HuH-7 (cell line): Measurements from ENCODE around the gene CPLANE2.
A peak's percentile ranks its signal among the peaks of the same experiment; 100 is the strongest.
"Not testable (repeated sequence)": the region's sequence is repeated elsewhere in the genome, so short reads cannot be mapped to it uniquely, and the experiment has no call there.

ENCODE experiments used
- DNase-seq: peaks from one replicate; pipeline ENCODE4 v3.0.0; 2011; ENCODE audit warnings: low spot score

The CPLANE2 gene, protein sequence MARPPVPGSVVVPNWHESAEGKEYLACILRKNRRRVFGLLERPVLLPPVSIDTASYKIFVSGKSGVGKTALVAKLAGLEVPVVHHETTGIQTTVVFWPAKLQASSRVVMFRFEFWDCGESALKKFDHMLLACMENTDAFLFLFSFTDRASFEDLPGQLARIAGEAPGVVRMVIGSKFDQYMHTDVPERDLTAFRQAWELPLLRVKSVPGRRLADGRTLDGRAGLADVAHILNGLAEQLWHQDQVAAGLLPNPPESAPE

DNA sequence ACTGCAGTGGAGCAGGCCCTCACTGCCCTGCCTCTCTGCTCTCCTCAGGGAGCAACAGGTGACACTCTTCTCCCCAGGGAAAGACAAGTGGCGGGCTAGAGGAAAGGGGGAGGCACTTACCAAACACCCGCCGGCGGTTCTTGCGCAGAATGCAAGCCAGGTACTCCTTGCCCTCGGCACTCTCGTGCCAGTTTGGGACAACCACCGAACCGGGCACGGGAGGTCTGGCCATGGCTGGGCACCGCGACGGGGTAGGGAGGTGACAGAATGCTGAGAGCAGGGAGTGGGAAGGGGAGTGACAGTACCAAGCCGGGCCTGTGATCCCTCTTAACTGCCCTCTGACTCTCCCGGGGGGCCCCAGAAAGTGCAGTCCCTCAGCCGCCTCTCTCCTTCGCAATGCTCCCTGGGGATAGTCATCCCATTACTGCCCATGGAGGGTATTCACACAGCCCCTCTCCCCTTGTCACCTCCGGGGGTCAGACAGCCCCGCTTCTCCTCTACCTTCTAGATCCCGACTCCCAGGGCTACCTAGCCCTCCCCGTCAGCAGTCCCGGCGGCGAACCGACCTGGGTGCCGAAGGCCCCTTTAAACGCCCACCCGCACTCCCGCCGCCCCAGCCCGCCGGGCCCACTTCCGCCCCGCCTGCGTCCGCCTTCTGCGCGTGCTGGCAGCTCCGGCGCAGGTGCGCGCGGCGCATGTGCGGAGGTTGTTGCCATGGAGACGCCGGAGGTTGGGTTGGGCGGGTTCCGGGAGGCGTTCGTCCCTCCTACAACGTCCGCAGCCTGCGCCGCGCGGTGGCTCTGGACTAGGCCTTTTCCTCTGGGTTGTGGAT lies at the start of gene CPLANE2:
TSS of gene CPLANE2 (minus strand) at position 673 of the 832 bp plus-strand sequence. CDS start at position 232, 441 bp downstream.
- peak; percentile 92 for DNase-seq

DNA sequence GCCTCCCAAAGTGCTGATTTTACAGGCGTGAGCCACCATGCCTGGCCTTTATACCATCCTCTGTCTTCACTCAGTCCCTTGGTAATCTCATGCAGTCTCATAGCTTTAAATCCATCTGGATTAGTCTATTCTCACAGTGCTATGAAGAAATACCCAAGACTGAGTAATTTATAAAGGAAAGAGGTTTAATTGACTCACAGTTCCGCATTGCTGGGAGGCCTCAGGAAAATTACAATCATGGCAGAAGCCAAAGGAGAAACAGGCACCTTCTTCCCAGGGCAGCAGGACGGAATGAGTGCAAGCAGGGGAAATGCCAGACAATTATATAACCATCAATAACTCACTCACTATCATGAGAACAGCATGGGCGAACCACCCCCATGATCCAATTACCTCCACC lies 49.1 kb upstream of the CPLANE2 start:
- no peak for DNase-seq

DNA sequence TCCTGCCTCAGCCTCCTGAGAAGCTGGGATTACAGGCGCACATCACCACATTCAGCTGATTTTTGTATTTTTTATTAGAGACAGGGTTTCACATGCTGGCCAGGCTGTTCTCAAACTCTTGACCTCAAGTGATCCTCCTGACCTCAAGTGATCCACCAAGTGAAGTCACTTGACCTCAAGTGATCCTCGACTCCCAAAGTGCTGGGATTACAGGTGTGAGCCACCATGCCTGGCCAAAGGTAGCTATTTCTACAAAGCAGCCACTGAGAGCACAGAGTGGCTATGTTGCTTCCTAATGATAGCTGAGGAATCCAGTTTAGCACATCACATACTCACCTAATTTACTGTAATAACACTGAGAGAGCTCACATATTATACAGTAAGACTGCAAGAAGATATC lies 44.8 kb upstream of the CPLANE2 start:
- DNase-seq, result no peak

DNA sequence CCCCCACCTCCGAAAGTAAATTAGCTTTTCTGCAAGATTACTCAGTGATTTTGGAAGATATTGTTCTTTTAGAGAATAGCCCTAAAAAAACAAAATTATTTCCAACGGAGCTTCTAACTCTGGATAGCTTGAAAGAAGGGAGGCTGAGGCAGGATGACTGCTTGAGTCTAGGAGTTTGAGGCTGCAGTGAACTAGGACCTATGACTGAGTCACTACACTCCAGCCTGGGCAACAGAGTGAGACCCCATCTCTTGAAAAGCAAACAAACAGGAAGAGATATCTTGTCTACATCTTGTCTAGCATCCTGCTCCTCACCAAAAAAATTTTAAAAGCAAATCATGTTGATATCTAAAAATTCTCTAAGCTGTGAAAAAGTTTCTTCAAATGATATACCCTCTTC lies 42.2 kb upstream of the CPLANE2 start:
- DNase-seq, result no peak

DNA sequence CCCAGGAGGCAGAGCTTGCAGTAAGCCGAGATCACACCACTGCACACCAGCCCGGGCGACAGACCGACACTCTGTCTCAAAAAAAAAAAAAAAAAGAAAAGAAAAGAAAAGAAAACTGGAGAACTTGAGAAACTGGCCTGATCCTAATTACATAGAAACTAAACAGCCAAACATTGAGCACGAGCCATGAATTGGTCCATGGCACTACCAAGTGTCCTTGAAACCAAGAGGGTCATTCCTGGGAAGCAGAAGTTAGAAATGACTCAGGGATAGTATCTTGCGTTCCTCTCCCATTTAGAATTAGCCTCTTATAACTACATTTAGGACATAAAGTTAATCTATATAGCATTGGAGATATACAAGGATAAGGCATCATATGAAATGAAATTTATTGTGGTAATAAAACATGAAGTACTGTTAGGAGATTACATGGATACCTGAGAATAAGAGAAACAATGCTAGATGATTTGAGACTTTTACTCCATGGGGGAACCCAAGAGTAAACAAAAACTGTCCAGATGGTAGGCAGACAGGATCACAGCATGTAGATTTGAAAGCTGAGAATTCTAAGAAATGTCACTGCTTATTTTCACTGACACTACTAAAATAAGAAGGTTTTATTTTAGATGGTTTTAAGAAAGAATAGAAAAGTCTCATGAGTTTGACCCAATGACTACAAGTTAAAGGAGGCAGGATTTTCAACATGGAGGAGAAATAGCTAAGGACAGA lies 39.5 kb upstream of the CPLANE2 start:
- no peak for DNase-seq

DNA sequence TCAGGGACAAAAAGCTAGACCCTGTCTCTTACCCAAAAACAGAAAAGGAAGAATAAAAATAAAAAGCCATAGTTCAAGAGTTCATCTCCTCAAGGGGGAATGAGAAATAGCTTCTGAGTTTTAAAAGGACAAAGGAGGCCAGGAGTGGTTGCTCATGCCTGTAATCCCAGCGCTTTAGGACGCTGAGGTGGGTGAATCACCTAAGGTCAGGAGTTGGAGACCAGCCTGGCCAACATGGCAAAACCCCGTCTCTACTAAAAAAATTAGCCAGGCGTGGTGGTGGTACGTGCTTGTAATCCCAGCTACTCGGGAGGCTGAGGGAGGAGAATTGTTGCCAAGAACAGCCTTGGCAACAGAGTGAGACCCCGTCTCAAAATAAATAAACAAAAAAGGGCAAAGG lies 38.6 kb upstream of the CPLANE2 start:
- DNase-seq, result no peak

DNA sequence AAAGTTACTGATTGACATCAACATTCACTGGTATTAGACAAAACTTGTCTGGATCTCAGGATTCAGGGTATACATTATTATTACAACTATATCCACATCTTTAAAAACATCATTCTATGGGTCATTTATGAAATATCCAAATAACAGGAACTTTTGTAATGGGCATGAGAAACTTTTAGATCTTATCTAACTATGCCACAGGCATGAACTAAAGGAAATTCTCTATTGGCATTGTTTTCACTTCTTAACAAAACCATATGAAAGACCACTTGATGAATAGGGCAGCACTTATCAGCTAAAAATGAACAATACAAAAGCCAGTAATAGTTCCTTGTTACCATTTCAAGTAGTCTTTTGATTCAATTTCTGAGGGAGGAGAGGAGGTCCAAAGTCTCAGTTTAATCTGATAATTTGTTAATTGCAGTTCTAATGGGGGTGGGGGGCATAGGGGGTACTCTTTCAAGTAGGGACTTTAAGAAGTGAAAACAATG lies 30.8 kb upstream of the CPLANE2 start:
- no peak for DNase-seq

DNA sequence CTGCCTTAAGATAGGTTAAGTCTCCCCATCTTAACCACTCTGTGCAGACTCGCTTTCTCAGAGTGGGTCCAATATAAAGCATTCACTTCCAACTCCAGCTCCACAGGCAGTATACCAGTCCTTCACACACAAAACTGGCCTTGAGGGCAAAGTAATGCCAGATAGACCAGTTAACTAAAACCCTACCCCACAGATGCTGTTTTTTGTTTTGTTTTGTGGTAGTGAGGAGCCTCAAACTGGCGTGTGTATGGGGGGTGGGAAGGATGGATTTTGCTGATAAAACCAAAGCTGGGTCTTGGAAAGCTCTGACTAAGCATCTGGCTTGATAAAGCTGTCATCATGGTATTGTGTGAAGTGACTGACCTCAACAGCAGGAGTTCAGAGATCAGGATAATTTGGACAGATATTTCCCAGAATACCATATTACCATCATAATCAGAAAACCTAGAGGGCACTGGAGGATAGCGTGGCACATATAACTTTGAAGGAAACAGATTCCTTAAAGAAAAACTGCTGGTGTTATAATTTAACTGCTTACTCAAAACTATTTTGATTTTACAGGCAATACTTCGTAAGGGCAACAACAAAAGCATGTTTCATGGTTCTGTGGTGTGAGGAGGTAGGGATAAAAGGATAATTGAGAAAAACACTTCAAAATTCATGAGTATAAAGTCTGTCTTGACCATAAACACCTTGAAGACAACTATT lies 29.6 kb upstream of the CPLANE2 start:
- no peak for DNase-seq

DNA sequence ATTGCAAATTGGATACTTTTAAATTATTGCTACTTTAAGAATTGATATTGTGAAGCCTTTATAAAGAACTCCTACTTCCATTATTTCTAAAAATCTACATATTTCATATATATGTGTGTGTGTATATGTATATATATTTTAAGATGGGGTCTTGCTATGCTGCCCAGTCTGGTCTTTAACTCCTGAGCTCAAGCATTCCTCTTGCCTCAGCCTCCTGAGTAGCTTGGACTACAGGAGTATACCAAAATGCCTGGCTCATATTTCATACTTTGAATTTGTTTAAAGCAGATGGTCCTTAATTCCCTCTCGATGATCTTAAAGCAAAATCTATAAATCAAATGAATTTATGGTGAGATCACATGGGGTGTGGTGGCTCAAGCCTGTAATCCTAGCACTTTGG lies 25.1 kb upstream of the CPLANE2 start:
- DNase-seq, result no peak

DNA sequence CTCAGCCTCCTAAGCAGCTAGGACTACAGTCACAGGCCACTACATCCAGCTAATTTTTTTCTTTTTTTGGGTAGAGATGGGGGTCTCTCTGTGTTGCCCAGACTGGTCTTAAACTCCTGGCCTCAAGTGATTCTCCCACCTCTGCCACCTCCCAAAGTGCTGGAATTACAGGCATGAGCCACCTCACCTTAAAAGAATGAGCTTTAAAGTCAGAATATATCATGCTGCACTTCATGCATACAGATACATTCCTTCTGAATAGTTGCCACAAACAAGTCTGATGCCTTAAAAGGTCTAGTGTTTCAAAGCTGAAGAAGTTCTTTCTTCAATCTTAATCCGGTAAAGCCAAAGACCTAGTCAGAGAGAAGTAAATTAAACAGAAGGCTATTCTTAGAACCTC lies 23.8 kb upstream of the CPLANE2 start:
- DNase-seq, result no peak

DNA sequence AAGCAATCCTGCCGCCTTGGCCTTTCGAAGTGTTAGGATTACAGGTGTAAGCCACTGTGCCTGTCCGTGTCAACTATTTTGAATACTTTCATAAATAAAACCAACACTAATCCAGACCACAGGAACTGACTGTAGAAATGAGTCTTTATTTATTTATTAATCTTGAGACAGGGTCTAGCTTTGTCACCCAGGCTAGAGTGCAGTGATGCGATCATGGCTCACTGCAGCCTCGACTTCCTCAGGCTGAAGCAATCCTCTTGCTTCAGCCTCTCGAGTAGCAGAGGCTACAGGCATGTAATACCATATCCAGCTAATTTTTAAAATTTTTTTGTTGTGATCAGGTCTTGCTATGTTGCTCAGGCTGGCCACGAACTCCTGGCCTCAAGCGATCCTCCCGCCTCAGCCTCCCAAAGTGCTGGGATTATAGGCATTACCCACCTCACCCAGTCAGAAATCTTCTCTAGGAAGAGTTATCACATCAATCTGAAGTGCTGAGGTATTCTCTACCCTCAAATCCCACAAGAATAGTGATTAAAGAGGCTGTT lies 21.7 kb upstream of the CPLANE2 start:
- no peak for DNase-seq

DNA sequence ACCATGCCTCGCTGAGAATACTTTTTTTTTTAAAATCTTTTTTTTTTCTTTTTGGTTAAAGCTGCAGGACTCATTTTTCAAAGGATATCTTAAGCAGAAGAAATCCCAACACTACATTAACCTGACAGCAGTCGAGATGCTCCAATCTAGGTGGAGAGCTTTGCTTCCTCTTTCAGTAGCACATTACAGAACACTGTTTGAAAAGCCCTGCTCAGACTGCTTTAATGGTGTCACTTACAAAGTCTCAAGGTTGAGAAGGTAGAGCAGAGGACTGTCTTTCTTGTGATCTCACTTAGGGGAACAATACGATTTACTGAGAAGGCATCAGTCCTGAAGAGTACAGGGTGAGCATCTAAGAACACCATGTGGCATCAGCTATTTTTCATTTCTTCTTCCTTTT lies 21.0 kb upstream of the CPLANE2 start:
- DNase-seq, result no peak

DNA sequence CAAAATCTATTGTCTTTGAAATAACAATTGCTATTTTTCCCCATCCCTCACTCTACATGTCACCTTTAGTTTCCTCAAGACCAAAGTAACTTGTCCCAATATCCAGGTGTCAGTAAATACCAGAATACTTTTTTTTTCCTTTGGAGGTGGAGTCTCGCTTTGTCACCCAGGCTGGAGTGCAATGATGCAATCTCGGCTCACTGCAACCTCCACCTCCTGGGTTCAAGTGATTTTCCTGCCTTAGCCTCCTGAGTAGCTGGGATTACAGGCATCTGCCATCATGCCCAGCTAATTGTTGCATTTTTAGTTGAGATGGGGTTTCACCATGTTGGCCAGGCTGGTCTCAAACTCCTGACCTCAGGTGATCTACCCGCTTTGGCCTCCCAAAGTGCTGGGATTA lies 20.6 kb upstream of the CPLANE2 start:
- DNase-seq, result not testable (repeated sequence)

DNA sequence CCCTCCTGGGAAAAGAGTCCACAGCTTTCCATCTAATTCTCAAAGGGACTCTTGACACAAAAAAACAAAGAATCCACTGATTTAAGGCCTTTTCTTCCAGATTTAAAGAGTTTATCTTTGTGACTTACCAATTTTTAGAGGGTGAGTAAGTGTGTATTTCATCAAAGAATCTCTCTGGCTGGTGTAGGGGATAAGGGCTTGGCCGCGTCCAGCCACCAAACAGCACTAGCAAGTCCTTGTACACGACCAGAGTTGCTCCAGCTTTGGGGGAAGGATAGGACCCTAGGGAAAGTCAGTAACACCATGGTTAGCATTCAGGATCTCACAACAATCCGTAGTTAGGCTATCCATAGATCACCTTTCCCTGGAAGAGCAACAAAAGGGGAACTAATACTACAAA lies 19.5 kb upstream of the CPLANE2 start:
- no peak for DNase-seq

DNA sequence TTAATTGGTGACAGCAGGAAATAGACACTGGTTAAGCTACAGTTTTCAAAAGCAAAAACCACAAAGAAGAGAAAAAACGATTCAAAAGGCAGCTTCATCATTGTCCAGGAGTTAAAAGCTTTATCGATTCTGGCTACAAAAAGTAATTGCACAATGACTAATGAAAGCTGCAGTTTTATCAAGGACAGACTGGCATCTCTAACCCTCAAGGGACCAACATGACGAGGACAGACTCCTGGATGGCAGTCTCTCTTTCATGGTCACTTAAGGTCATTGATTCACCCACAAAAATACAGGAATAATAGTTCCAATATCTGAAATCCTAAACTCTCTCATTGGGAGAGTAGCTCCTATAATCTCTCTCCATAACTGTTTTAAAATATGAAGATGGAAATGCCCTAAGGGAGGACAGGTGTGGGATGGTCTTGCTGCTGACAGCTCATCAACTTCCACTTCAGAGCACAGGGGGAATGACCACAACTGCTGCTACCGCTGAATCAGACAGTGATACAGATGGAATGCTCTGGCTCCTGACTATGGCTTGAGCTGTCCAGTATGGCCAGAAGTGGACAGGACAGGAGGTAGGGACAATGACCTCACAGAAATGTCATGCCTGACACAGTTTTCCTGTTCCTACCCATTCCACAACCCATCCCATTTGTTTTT lies 17.4 kb upstream of the CPLANE2 start:
- DNase-seq, result no peak

DNA sequence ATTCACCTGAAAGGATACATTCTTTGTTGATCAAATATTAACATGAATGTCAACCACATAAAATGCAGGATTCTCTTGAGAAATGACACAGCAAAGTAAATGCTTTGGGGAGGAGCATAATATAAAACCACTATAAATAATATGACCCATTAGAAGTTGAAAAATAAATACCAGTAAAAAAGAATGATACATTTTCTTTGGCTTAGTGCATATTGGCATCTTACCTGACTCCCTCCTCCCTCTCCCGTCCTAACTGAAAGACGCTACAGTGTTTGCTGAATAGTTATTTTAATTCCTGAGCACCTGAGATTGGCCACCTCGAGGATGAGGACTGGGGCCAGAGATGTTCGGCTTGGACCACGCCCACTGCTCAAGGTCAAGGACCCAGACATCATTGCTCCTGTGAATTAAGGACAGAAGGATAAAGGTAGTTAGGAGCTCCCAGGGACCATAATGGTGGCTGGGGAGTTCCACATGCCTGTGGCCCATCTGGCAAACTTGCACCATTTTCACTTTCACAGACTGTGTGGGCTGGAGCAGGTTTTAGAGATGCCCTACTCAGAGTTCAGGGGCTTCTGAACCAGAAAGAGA lies 16.4 kb upstream of the CPLANE2 start:
- DNase-seq, result no peak

DNA sequence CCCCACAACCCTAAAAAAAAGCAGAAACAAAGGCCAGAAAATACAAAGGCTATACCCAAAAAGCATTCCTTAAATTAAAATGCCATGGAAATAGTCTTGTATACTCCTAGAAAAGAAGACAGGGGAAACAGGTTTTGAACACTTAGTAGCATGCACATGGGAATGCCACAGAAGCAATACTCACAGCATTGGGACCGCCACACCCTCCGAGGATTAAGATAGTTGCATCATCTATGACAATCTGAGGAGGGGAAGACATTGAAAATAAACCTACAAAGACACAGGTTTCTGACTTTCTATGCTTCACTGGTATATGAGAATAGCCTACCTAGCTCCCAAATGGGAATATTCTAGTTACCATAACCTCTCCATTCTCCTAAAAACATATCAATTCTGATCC lies 15.9 kb upstream of the CPLANE2 start:
- DNase-seq, result no peak

DNA sequence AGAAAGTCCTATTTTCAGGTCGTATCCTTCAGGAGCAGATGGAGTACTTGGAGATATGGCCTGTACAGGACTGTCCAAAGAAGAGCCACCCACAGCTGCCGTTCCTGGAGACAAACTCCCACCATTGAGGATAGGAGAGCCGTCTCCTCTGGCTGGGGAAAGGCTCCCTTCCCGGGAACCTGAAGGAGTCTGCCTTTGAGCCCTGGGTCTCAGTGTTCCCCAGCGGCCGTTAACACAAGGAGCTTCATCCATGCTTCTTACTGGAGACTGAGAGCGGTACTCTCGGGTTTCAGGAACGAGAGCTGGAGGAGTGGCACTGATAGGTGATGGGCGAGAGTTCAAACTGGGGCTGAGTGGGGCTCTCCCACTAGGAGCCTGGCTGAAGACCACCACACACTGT lies 14.4 kb upstream of the CPLANE2 start:
- no peak for DNase-seq

DNA sequence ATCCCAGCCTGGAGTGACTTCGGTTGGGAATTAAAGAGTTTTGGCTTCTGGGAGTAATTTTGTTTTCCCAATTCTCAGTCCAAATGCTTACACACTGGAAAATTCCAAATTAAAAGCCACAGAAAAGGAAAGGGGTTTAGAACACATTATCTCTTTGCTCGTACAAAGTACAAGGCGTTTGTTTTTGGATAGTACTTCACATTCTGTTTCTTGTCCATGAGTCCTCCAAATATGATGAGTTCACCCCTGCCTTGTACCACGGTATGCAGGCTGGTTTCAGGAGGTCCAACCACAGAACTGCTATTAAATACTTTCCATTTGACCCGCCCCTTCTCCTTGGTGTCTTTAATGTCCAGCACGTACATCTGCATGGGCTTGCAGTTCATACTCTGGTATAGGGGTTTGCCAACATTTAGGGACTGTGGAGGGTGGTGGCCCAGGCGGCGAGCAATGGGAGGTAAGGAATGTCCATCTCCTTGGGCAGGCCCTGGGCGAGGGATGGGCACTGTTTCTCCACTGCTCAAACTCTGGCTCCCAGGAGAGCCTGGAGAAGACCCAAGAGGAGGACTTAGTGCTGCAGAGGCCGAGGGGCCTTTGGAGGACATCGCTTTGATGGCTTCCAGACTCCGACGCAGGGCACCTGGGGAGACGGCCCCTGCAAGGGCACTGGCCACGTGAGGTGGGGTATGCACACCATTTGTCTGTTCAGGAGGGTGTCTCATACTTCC lies 13.7 kb upstream of the CPLANE2 start:
- DNase-seq, result no peak

DNA sequence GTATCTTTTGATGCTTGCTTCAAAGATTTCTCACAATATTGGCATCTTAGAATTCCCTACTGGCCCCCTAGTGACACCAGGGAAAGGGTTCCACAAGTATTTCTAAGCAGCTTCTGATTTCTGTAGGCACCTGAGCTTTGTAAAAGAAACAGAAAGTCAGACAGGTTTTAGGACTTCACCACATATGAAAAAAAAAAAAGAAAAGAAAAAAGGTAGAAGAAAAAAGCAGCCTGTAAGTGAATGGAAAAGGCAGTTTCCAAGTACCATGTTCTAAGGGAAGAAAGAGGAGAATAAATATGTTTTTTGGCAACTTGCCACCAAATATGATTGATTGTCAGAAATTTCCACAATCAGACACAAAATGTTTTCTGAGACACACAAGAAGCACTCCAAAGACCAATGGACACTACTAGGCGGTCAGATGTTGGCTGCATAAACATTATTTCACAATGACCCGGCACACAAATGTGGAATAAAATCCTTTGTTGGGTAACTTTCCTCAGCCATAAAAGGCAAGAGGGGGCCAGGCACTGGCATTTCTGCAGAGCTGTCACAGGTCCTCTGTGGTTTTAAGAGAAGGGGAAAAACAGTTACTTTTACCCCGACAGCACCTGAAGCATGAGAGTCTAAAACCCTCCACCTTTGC lies 12.7 kb upstream of the CPLANE2 start:
- DNase-seq, result no peak
